SU-DHL-6 (cell line): ENCODE results near the gene SERPINB2.

Experiments used
- H2AFZ ChIP-seq: fragments of 200-600 bp; sonication (generic); 2 replicates; pipeline ENCODE4 v1.6.1; 2014; ENCODE audit warnings: low read depth, mild to moderate bottlenecking, moderate library complexity, mixed read lengths, antibody characterized with exemption, low read length; ENCODE audit not compliant: severe bottlenecking
- H3F3A ChIP-seq: fragments of 200-600 bp; shearing (Covaris generic); 2 replicates; pipeline ENCODE4 v1.6.0; 2016; ENCODE audit warnings: antibody characterized with exemption, mild to moderate bottlenecking; ENCODE audit not compliant: insufficient read depth
- H3K27ac ChIP-seq: fragments of 200-600 bp; sonication (generic); 2 replicates; pipeline ENCODE4 v1.5.1; 2016; ENCODE audit warnings: low read depth, mild to moderate bottlenecking, low read length, moderate library complexity, mixed read lengths
- H3K27me3 ChIP-seq: fragments of 200-600 bp; sonication (generic), shearing (Covaris generic); 2 replicates; pipeline ENCODE4 v1.6.0; 2014; ENCODE audit warnings: mild to moderate bottlenecking, low read length
- H3K36me3 ChIP-seq: fragments of 200-600 bp; sonication (generic); 2 replicates; pipeline ENCODE4 v1.6.1; 2014; ENCODE audit warnings: mild to moderate bottlenecking, low read length, mixed read lengths
- H3K4me2 ChIP-seq: fragments of 300-600, 200-600 bp; shearing (Covaris generic), sonication (generic); 2 replicates; pipeline ENCODE4 v1.6.0; 2014; ENCODE audit warnings: low read length, low read depth, mild to moderate bottlenecking; ENCODE audit not compliant: poor library complexity, severe bottlenecking
- H3K4me3 ChIP-seq: fragments of 200-600 bp; sonication (generic); 2 replicates; pipeline ENCODE4 v1.5.1; 2014; ENCODE audit warnings: antibody characterized with exemption, low read length, mild to moderate bottlenecking, mixed read lengths; ENCODE audit not compliant: insufficient read depth, poor library complexity, severe bottlenecking
- H3K79me2 ChIP-seq: fragments of 200-600 bp; sonication (generic); 2 replicates; pipeline ENCODE4 v1.6.1; 2014; ENCODE audit warnings: mild to moderate bottlenecking, low read length, moderate library complexity; ENCODE audit not compliant: insufficient read depth
- H3K9ac ChIP-seq: fragments of 200-600 bp; sonication (generic); 2 replicates; pipeline ENCODE4 v1.7.0; 2014; ENCODE audit warnings: mild to moderate bottlenecking, low read length
- H3K9me2 ChIP-seq: fragments of 200-600 bp; sonication (generic); replicated peaks from 2 replicates; pipeline ENCODE4 v1.6.1; 2014; ENCODE audit warnings: low read length; ENCODE audit not compliant: insufficient read depth
- H3K9me3 ChIP-seq: fragments of 200-600 bp; sonication (generic); 2 replicates; pipeline ENCODE4 v1.6.1; 2014; ENCODE audit warnings: low read length, mixed read lengths; ENCODE audit not compliant: insufficient read depth
- H4K20me1 ChIP-seq: fragments of 200-600 bp; sonication (generic); 2 replicates; pipeline ENCODE4 v1.6.1; 2014; ENCODE audit warnings: low read depth, mild to moderate bottlenecking, antibody characterized with exemption, low read length, moderate library complexity, mixed read lengths
- CTCF ChIP-seq: fragments of 200-600 bp; sonication (generic); IDR thresholded peaks from one replicate; pipeline ENCODE4 v1.5.1; 2017; ENCODE audit warnings: antibody characterized with exemption, mild to moderate bottlenecking, low read length, moderate library complexity; ENCODE audit not compliant: insufficient read depth, poor library complexity, severe bottlenecking
- EZH2phosphoT487 ChIP-seq: fragments of 200-600 bp; sonication (generic), shearing (Covaris generic); conservative IDR thresholded peaks from 2 replicates; pipeline ENCODE4 v1.6.1; 2018; ENCODE audit warnings: mild to moderate bottlenecking, antibody characterized with exemption, low read length, moderate library complexity, mixed read lengths

SERPINB2 gene, protein sequence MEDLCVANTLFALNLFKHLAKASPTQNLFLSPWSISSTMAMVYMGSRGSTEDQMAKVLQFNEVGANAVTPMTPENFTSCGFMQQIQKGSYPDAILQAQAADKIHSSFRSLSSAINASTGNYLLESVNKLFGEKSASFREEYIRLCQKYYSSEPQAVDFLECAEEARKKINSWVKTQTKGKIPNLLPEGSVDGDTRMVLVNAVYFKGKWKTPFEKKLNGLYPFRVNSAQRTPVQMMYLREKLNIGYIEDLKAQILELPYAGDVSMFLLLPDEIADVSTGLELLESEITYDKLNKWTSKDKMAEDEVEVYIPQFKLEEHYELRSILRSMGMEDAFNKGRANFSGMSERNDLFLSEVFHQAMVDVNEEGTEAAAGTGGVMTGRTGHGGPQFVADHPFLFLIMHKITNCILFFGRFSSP

DNA sequence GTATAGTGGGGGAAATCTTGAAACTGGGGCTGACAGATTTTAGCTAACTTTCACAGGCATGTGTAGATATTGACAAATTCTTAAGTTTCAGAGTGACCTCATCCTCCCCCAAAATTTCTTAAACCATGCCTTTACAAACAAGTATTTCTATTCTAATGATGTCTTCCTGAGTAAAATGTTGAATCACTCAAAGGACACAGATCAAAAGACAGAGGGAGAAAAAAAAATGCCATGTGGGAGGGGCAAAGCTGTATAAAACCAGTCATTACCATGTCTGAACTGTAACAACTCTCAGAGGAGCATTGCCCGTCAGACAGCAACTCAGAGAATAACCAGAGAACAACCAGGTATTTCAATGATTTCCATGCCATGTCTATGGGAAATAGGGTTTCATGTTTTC lies at the start of gene SERPINB2:
SERPINB2 (plus strand) TSS at position 282 of the 400 bp plus-strand sequence. CDS start 3,740 bp downstream, outside the sequence.
- no peak within 1 kb of the TSS for H3K4me3 ChIP-seq
- no peaks in the 10 kb centered on the region for H3K36me3 ChIP-seq
- H2AFZ ChIP-seq, result no peak within 1 kb of the TSS
- TF ChIP-seq EZH2phosphoT487, result no peak
- TF ChIP-seq CTCF, result no peak
- no peaks in the 10 kb centered on the region for H3F3A ChIP-seq
- no peaks in the 10 kb centered on the region for H3K9me3 ChIP-seq
- H4K20me1 ChIP-seq, result no peaks in the 10 kb centered on the region
- H3K4me2 ChIP-seq, result no peak within 1 kb of the TSS
- H3K9ac ChIP-seq, result no peak within 1 kb of the TSS
- H3K9me2 ChIP-seq, result no peaks in the 10 kb centered on the region
- no peaks in the 10 kb centered on the region for H3K79me2 ChIP-seq
- no peaks in the 10 kb centered on the region for H3K27me3 ChIP-seq
- H3K27ac ChIP-seq, result no peak within 1 kb of the TSS

DNA sequence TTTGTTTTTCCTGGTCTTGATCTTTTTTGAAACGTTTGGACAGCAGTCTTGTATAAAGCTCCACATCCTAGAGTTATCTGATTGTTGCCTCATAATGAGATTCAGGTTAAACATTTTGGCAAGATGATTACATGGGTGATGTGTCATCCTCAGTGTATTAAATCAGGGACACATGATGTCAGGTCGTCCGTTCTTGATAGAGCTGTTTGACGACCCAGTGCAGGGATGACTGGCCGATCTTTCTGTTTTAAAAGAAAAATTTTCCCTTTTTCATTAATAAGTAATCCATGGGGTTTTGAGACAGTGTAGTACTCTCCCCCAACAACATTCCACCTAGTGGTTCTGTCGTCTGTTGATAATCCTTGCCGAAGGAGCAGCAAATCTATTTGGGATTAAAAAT lies 44.5 kb upstream of the SERPINB2 start:
- Histone ChIP-seq H3K4me3 (no peak overlapping the region), H3K9me3 (no peaks in the 10 kb centered on the region), H3K27ac (no peak overlapping the region), H3K79me2 (no peaks in the 10 kb centered on the region), H4K20me1 (no peaks in the 10 kb centered on the region), H3K4me2 (no peak overlapping the region), H3K9ac (no peak overlapping the region), H3K27me3 (no peaks in the 10 kb centered on the region), H2AFZ (no peak overlapping the region), H3F3A (no peaks in the 10 kb centered on the region), H3K9me2 (no peaks in the 10 kb centered on the region), H3K36me3 (no peaks in the 10 kb centered on the region)
- no peak for TF ChIP-seq CTCF
- no peak for TF ChIP-seq EZH2phosphoT487

GRCh38 chr18:63844254-63844653 lies 43.3 kb upstream of the SERPINB2 start:
- Histone ChIP-seq H3K79me2 (no peaks in the 10 kb centered on the region), H3K36me3 (no peaks in the 10 kb centered on the region), H3K4me3 (no peak overlapping the region), H3K9me2 (no peaks in the 10 kb centered on the region), H3F3A (no peaks in the 10 kb centered on the region), H3K27ac (no peak overlapping the region), H3K9ac (no peak overlapping the region), H3K4me2 (no peak overlapping the region), H3K27me3 (no peaks in the 10 kb centered on the region), H2AFZ (no peak overlapping the region), H4K20me1 (no peaks in the 10 kb centered on the region), H3K9me3 (no peaks in the 10 kb centered on the region)
- no peak for TF ChIP-seq CTCF
- no peak for TF ChIP-seq EZH2phosphoT487
